ENCODE measurements around the gene GSG1.
"Not testable (repeated sequence)": the region's sequence is repeated elsewhere in the genome, so short reads cannot be mapped to it uniquely, and the experiment has no call there.

The GSG1 gene

GRCh38 chr12:13093191-13093847, 10.1 kb downstream of the GSG1 start:
- no peak overlapping the region for H3K4me3 ChIP-seq (ENCODE audit: low read depth, low read length)

- H3K4me3 ChIP-seq (ENCODE audit: low read depth, low read length): no peak overlapping the region
Observed at GRCh38 chr12:13091832-13092231, 11.6 kb downstream of the GSG1 start.

- no peak overlapping the region for H3K4me3 ChIP-seq (ENCODE audit: low read depth, low read length)
Observed at GRCh38 chr12:13090054-13090453, 13.4 kb downstream of the GSG1 start.

- H3K4me3 ChIP-seq (ENCODE audit: low read depth, low read length): no peak overlapping the region
Observed at GRCh38 chr12:13088496-13088895, 15.0 kb downstream of the GSG1 start.

- H3K4me3 ChIP-seq (ENCODE audit: low read depth, low read length): no peak overlapping the region
Observed at GRCh38 chr12:13087766-13088165, 15.7 kb downstream of the GSG1 start.

- no peak overlapping the region for H3K4me3 ChIP-seq (ENCODE audit: low read depth, low read length)
Observed at GRCh38 chr12:13085968-13086686, 17.3 kb downstream of the GSG1 start.

GRCh38 chr12:13084898-13085640, 18.4 kb downstream of the GSG1 start:
- H3K4me3 ChIP-seq (ENCODE audit: low read depth, low read length): no peak overlapping the region

GRCh38 chr12:13083638-13084037, 19.8 kb downstream of the GSG1 start:
- not testable (repeated sequence) for H3K4me3 ChIP-seq (ENCODE audit: low read depth, low read length)

GRCh38 chr12:13082861-13083260, 20.6 kb downstream of the GSG1 start:
- H3K4me3 ChIP-seq (ENCODE audit: low read depth, low read length): no peak overlapping the region

GRCh38 chr12:13080266-13080665, 23.2 kb downstream of the GSG1 start:
- no peak overlapping the region for H3K4me3 ChIP-seq (ENCODE audit: low read depth, low read length)

- H3K4me3 ChIP-seq (ENCODE audit: low read depth, low read length): no peak overlapping the region
Observed at GRCh38 chr12:13079440-13079906, 24.0 kb downstream of the GSG1 start.

- H3K4me3 ChIP-seq (ENCODE audit: low read depth, low read length): no peak overlapping the region
Observed at GRCh38 chr12:13075786-13076570, 27.5 kb downstream of the GSG1 start.

GRCh38 chr12:13075118-13075480, 28.4 kb downstream of the GSG1 start:
- no peak overlapping the region for H3K4me3 ChIP-seq (ENCODE audit: low read depth, low read length)

GRCh38 chr12:13074396-13075117, 28.9 kb downstream of the GSG1 start:
- H3K4me3 ChIP-seq (ENCODE audit: low read depth, low read length): no peak overlapping the region

GRCh38 chr12:13073173-13073572, 30.3 kb downstream of the GSG1 start:
- no peak overlapping the region for H3K4me3 ChIP-seq (ENCODE audit: low read depth, low read length)

- H3K4me3 ChIP-seq (ENCODE audit: low read depth, low read length): no peak overlapping the region
Observed at GRCh38 chr12:13071305-13072280, 31.9 kb downstream of the GSG1 start.

GRCh38 chr12:13069380-13069779, 34.1 kb downstream of the GSG1 start:
- H3K4me3 ChIP-seq (ENCODE audit: low read depth, low read length): no peak overlapping the region

- no peak overlapping the region for H3K4me3 ChIP-seq (ENCODE audit: low read depth, low read length)
Observed at GRCh38 chr12:13067322-13067721, 36.1 kb downstream of the GSG1 start.

- H3K4me3 ChIP-seq (ENCODE audit: low read depth, low read length): no peak overlapping the region
Observed at GRCh38 chr12:13066459-13066858, 37.0 kb downstream of the GSG1 start.
